WTC11 (cell line): ENCODE results near the gene TSPAN9. TPM values are rescaled to one million over a fixed set of nuclear protein-coding genes. Genes with fewer than 3 reads are reported as not detected.

Experiments
- ATAC-seq: fragments of 200-7000 bp; cut with Tn5 transposase; 2 replicates; pipeline ENCODE4 v1.10.0; 2021; ENCODE audit warnings: mild to moderate bottlenecking, moderate library complexity
- CTCF ChIA-PET: fragments of 300-600 bp; sonication (Branson Sonifier 250); formaldehyde crosslinking; loops from one replicate; lab custom pipeline; 2021; ENCODE audit warnings: antibody characterized with exemption; lab: Charles Lee
- POLR2A ChIA-PET: fragments of 350-600 bp; sonication (Branson Sonifier 250); formaldehyde crosslinking; loops from one replicate; lab custom pipeline; 2021; ENCODE audit warnings: antibody characterized with exemption; lab: Charles Lee
- DNase-seq: peaks from one replicate; pipeline ENCODE4 v3.0.0; 2021; ENCODE audit warnings: low spot score
- H3K27ac Mint-ChIP-seq: 2 replicates; pipeline ENCODE4 v1.8.0; 2021; ENCODE audit warnings: mixed read lengths
- H3K27me3 Mint-ChIP-seq: 2 replicates; pipeline ENCODE4 v1.8.0; 2021; ENCODE audit warnings: low read depth, mild to moderate bottlenecking, moderate library complexity, mixed read lengths
- H3K36me3 Mint-ChIP-seq: 2 replicates; pipeline ENCODE4 v1.8.0; 2021; ENCODE audit warnings: mixed read lengths
- H3K4me1 Mint-ChIP-seq: 2 replicates; pipeline ENCODE4 v1.8.0; 2022; ENCODE audit warnings: mixed read lengths
- H3K4me3 Mint-ChIP-seq: 2 replicates; pipeline ENCODE4 v1.8.0; 2021; ENCODE audit warnings: mild to moderate bottlenecking, moderate library complexity, mixed read lengths
- H3K9me3 Mint-ChIP-seq: 2 replicates; pipeline ENCODE4 v1.8.0; 2021; ENCODE audit warnings: mixed read lengths
- CREB1 ChIP-seq: sonication (generic); formaldehyde crosslinking; IDR thresholded peaks from 2 replicates; pipeline ENCODE4 v1.8.0; 2023; ENCODE audit warnings: mild to moderate bottlenecking, missing genetic modification reagents
- E2F4 ChIP-seq: sonication (generic); formaldehyde crosslinking; IDR thresholded peaks from 2 replicates; pipeline ENCODE4 v1.8.1; 2022; ENCODE audit warnings: low read depth, mild to moderate bottlenecking, moderate library complexity, missing genetic modification reagents, borderline replicate concordance
- ESRRA ChIP-seq: sonication (generic); formaldehyde crosslinking; IDR thresholded peaks from 2 replicates; pipeline ENCODE4 v1.8.1; 2022; ENCODE audit warnings: mild to moderate bottlenecking, missing genetic modification reagents, borderline replicate concordance
- GTF2I ChIP-seq: fragments of 250-450 bp; sonication (Bioruptor Pico); conservative IDR thresholded peaks from 2 replicates; pipeline ENCODE4 v1.4.0; 2021; ENCODE audit warnings: mild to moderate bottlenecking
- HMGXB4 ChIP-seq: sonication (generic); formaldehyde crosslinking; IDR thresholded peaks from 2 replicates; pipeline ENCODE4 v1.8.1; 2023; ENCODE audit warnings: mild to moderate bottlenecking, moderate library complexity, missing genetic modification reagents
- MLX ChIP-seq: sonication (generic); formaldehyde crosslinking; IDR thresholded peaks from 2 replicates; pipeline ENCODE4 v1.8.1; 2023; ENCODE audit warnings: mild to moderate bottlenecking, missing genetic modification reagents, moderate library complexity
- MXD4 ChIP-seq: fragments of 250-450 bp; sonication (Bioruptor Pico); IDR thresholded peaks from 2 replicates; pipeline ENCODE4 v1.8.0; 2021; ENCODE audit warnings: mild to moderate bottlenecking, moderate library complexity, borderline replicate concordance
- NFYB ChIP-seq: sonication (generic); formaldehyde crosslinking; conservative IDR thresholded peaks from 2 replicates; pipeline ENCODE4 v1.8.0; 2022; ENCODE audit warnings: low read depth, missing genetic modification reagents
- SOX15 ChIP-seq: fragments of 250-450 bp; sonication (Bioruptor Pico); IDR thresholded peaks from 2 replicates; pipeline ENCODE4 v1.9.0; 2021; ENCODE audit warnings: mild to moderate bottlenecking
- ZBTB21 ChIP-seq: sonication (generic); formaldehyde crosslinking; IDR thresholded peaks from 2 replicates; pipeline ENCODE4 v1.8.1; 2023; ENCODE audit warnings: mild to moderate bottlenecking, missing genetic modification reagents, borderline replicate concordance
- ZBTB43 ChIP-seq: sonication (generic); formaldehyde crosslinking; IDR thresholded peaks from 2 replicates; pipeline ENCODE4 v1.8.1; 2023; ENCODE audit warnings: mild to moderate bottlenecking, missing genetic modification reagents
- ZNF138 ChIP-seq: sonication (generic); formaldehyde crosslinking; conservative IDR thresholded peaks from 2 replicates; pipeline ENCODE4 v1.8.1; 2022; ENCODE audit warnings: mild to moderate bottlenecking, moderate library complexity, missing genetic modification reagents
- ZNF263 ChIP-seq: sonication (generic); formaldehyde crosslinking; IDR thresholded peaks from 2 replicates; pipeline ENCODE4 v1.8.1; 2022; ENCODE audit warnings: low read depth, mild to moderate bottlenecking, moderate library complexity, missing genetic modification reagents
- ZNF416 ChIP-seq: fragments of 250-450 bp; sonication (Bioruptor Pico); IDR thresholded peaks from 2 replicates; pipeline ENCODE4 v1.9.0; 2021; ENCODE audit warnings: mild to moderate bottlenecking, inconsistent platforms
- ZNF423 ChIP-seq: fragments of 250-450 bp; sonication (Bioruptor Pico); IDR thresholded peaks from 2 replicates; pipeline ENCODE4 v2.1.2; 2022; ENCODE audit warnings: mild to moderate bottlenecking, moderate library complexity
- ZNF532 ChIP-seq: fragments of 250-450 bp; sonication (Bioruptor Pico); IDR thresholded peaks from 2 replicates; pipeline ENCODE4 v1.9.0; 2021; ENCODE audit warnings: mild to moderate bottlenecking, borderline replicate concordance
- total RNA-seq: library from RNA; stranded (reverse); gene quantifications from 3 replicates; pipeline ENCODE4 v1.2.3, GENCODE V29; 2021
- TF ChIP-seq, protein P1 (sequence below): sonication (generic); formaldehyde crosslinking; IDR thresholded peaks from 2 replicates; pipeline ENCODE4 v1.8.1; 2022; ENCODE audit warnings: mild to moderate bottlenecking, moderate library complexity, missing genetic modification reagents
- TF ChIP-seq, protein P2 (sequence below): sonication (generic); formaldehyde crosslinking; IDR thresholded peaks from 2 replicates; pipeline ENCODE4 v1.8.1; 2023; ENCODE audit warnings: mild to moderate bottlenecking, missing genetic modification reagents
- TF ChIP-seq, protein P3 (sequence below): fragments of 250-450 bp; sonication (Bioruptor Pico); IDR thresholded peaks from 2 replicates; pipeline ENCODE4 v1.9.0; 2021; ENCODE audit warnings: mild to moderate bottlenecking

Gene TSPAN9
- total RNA-seq, 1 experiment from 2014 or later = 27.6 TPM

DNA sequence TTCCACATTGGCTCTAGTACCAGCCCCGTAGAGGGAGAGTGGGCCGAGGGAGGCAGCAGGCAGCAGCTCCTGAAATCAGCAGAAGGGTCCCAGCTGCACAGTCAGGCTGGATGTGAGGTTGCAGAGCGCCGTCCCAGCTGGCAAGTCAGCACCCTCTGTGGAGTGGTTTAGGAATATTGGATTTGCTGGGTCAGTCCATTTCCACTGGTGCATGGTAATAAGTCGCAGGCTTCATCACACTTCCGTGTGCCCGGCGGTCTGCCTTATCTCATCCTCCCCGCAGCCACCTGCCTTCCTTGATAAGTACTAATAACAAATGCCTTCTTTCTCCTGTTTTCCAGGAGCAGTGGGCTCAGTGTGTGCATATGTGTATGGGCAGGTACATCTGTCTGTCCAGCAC, 112.9 kb downstream of the TSPAN9 start (continued):
- TF ChIP-seq ZNF532 (CRISPR knock-in tag) (no peak), ZBTB43 (CRISPR knock-in tag) (no peak), ZBTB21 (CRISPR knock-in tag) (no peak)

GRCh38 chr12:3191450-3191849, 114.3 kb downstream of the TSPAN9 start:
- CTCF ChIA-PET = interaction anchor here (0.9 to 2.0 kb wide), 4 partner anchors 11 to 109 kb away, joined by 3 to 6 read pairs (median 3); no protein-coding TSS in a partner anchor
- TF ChIP-seq GTF2I (CRISPR knock-in tag) (no peak), ZNF263 (CRISPR knock-in tag) (no peak), E2F4 (CRISPR knock-in tag) (no peak)
- TF ChIP-seq, protein P1, sequence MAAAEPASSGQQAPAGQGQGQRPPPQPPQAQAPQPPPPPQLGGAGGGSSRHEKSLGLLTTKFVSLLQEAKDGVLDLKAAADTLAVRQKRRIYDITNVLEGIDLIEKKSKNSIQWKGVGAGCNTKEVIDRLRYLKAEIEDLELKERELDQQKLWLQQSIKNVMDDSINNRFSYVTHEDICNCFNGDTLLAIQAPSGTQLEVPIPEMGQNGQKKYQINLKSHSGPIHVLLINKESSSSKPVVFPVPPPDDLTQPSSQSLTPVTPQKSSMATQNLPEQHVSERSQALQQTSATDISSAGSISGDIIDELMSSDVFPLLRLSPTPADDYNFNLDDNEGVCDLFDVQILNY (CRISPR knock-in tag) = no peak
- peaks cover 16% of the 10 kb centered on the region for H3K4me1 Mint-ChIP-seq
- POLR2A ChIA-PET = no interaction called here
- no peaks in the 10 kb centered on the region for H3K9me3 Mint-ChIP-seq
- no peak overlapping the region for H3K27ac Mint-ChIP-seq
- no peak overlapping the region for H3K4me3 Mint-ChIP-seq
- no peak for DNase-seq
- no peaks in the 10 kb centered on the region for H3K36me3 Mint-ChIP-seq
- no peak for ATAC-seq
- no peaks in the 10 kb centered on the region for H3K27me3 Mint-ChIP-seq

DNA sequence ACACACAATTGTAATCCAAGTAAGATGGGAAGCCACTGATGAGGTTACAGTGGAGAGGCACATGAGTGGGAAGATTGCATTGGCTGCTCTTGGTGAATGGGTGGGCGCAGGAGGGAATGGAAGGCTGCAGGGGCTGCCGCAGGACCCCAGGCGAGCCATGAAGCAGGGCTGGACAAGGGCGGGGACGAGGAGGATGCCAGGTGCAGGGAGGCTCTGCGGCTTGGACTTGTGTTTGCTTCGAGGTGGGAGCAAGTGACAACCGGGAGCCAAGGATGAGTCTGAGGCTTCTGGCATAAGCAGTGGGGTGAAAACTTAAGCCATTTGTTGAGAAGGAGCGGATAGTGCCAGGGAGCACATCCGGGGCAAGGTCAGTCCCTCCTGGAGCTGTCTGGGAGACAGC, 115.0 kb downstream of the TSPAN9 start:
- ChIA-PET CTCF (interaction anchor here (1.0 to 2.0 kb wide), 4 partner anchors 10 to 57 kb away, joined by 3 to 6 read pairs (median 3); no protein-coding TSS in a partner anchor), POLR2A (no interaction called here)
- Mint-ChIP-seq H3K9me3 (no peaks in the 10 kb centered on the region), H3K27ac (no peak overlapping the region), H3K36me3 (no peaks in the 10 kb centered on the region), H3K4me1 (peaks cover 24% of the 10 kb centered on the region), H3K27me3 (no peaks in the 10 kb centered on the region), H3K4me3 (no peak overlapping the region)
- no peak for ATAC-seq
- no peak for DNase-seq
- no peak for TF ChIP-seq ZNF423 (CRISPR knock-in tag)
- no peak for TF ChIP-seq ZNF263 (CRISPR knock-in tag)
- no peak for TF ChIP-seq E2F4 (CRISPR knock-in tag)
- no peak for TF ChIP-seq NFYB
- TF ChIP-seq, protein P2, sequence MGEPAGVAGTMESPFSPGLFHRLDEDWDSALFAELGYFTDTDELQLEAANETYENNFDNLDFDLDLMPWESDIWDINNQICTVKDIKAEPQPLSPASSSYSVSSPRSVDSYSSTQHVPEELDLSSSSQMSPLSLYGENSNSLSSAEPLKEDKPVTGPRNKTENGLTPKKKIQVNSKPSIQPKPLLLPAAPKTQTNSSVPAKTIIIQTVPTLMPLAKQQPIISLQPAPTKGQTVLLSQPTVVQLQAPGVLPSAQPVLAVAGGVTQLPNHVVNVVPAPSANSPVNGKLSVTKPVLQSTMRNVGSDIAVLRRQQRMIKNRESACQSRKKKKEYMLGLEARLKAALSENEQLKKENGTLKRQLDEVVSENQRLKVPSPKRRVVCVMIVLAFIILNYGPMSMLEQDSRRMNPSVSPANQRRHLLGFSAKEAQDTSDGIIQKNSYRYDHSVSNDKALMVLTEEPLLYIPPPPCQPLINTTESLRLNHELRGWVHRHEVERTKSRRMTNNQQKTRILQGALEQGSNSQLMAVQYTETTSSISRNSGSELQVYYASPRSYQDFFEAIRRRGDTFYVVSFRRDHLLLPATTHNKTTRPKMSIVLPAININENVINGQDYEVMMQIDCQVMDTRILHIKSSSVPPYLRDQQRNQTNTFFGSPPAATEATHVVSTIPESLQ (CRISPR knock-in tag) = no peak
- no peak for TF ChIP-seq HMGXB4 (CRISPR knock-in tag)
- TF ChIP-seq ESRRA (CRISPR knock-in tag) = no peak
- TF ChIP-seq CREB1 (CRISPR knock-in tag) = no peak
- no peak for TF ChIP-seq SOX15
- TF ChIP-seq ZNF416 (CRISPR knock-in tag) = no peak
- TF ChIP-seq, protein P3, sequence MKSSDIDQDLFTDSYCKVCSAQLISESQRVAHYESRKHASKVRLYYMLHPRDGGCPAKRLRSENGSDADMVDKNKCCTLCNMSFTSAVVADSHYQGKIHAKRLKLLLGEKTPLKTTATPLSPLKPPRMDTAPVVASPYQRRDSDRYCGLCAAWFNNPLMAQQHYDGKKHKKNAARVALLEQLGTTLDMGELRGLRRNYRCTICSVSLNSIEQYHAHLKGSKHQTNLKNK (CRISPR knock-in tag) = no peak
- no peak for TF ChIP-seq MLX (CRISPR knock-in tag)
- TF ChIP-seq MXD4 (CRISPR knock-in tag) = no peak
- TF ChIP-seq ZNF138 (CRISPR knock-in tag) = no peak
